MM.1S (cell line): ENCODE measurements around the gene CDC42BPA.

Source experiments
- EZH2 ChIP-seq: fragments of 300-600 bp; sonication (generic); optimal IDR thresholded peaks from 2 replicates; pipeline ENCODE3; 2017; ENCODE audit warnings: low read depth, mild to moderate bottlenecking, antibody characterized with exemption, low read length, mixed read lengths
- EZH2phosphoT487 ChIP-seq: fragments of 300-600 bp; sonication (generic); IDR thresholded peaks from 2 replicates; pipeline ENCODE4 v1.6.1; 2018; ENCODE audit warnings: antibody characterized with exemption, low read length
- TF ChIP-seq, protein P1 (sequence below): fragments of 300-600 bp; sonication (generic); IDR thresholded peaks from 2 replicates; pipeline ENCODE4 v1.5.1; 2016; ENCODE audit warnings: antibody characterized with exemption, low read length, mixed read lengths

DNA sequence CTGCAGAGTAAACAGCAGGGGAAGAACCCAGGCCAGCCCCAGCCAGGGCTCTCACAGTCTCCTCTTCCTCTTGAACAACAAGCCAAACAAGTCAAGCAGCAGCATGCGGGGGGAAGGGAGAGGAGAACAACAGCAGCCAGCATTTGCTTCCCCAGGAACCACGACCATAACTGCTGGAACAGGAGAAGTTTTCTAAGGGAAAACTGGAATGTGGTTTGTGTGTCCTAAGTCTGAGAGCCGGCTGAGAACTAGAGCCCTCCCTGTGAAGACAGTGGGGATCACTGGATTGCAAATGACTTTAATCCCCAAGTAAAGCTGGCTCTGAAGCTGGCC is 330.0 kb downstream of the CDC42BPA start:
- TF ChIP-seq EZH2phosphoT487 (no peak), EZH2 (no peak)
- TF ChIP-seq, protein P1, sequence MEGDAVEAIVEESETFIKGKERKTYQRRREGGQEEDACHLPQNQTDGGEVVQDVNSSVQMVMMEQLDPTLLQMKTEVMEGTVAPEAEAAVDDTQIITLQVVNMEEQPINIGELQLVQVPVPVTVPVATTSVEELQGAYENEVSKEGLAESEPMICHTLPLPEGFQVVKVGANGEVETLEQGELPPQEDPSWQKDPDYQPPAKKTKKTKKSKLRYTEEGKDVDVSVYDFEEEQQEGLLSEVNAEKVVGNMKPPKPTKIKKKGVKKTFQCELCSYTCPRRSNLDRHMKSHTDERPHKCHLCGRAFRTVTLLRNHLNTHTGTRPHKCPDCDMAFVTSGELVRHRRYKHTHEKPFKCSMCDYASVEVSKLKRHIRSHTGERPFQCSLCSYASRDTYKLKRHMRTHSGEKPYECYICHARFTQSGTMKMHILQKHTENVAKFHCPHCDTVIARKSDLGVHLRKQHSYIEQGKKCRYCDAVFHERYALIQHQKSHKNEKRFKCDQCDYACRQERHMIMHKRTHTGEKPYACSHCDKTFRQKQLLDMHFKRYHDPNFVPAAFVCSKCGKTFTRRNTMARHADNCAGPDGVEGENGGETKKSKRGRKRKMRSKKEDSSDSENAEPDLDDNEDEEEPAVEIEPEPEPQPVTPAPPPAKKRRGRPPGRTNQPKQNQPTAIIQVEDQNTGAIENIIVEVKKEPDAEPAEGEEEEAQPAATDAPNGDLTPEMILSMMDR: no peak
